A673 (cell line): ENCODE measurements around the gene CCDC191. TPM values are rescaled to one million over a fixed set of nuclear protein-coding genes. Genes with fewer than 3 reads are reported as not detected.

Experiments used
- BruUV-seq: library from RNA; stranded (reverse); fragments of 400-500 nt; replicated peaks from 2 replicates; lab custom pipeline; 2021; lab: Mats Ljungman, UMichigan
- CTCF ChIA-PET: fragments of 300-600 bp; sonication (Branson Sonifier 250); formaldehyde crosslinking; loops from one replicate; lab custom pipeline; 2022; ENCODE audit warnings: antibody characterized with exemption; lab: Charles Lee
- POLR2A ChIA-PET: fragments of 300-600 bp; sonication (Branson Sonifier 250); formaldehyde crosslinking; loops from one replicate; lab custom pipeline; 2022; ENCODE audit warnings: antibody characterized with exemption; ENCODE audit not compliant: low non-redundant PET; lab: Charles Lee
- DNase-seq: peaks from one replicate; pipeline ENCODE4 v3.0.0-alpha.2; 2015; ENCODE audit warnings: low spot score
- H3K27ac ChIP-seq: fragments of 200-600 bp; sonication (generic); 2 replicates; pipeline ENCODE4 v1.5.1; 2016; ENCODE audit warnings: mixed run types, low read depth, mild to moderate bottlenecking, mixed read lengths, antibody characterized with exemption, low read length; ENCODE audit not compliant: poor library complexity, severe bottlenecking
- H3K27me3 ChIP-seq: fragments of 200-600 bp; sonication (generic); replicated peaks from 2 replicates; pipeline ENCODE4 v1.6.1; 2017; ENCODE audit warnings: mixed run types, low read depth, mild to moderate bottlenecking, mixed read lengths, antibody characterized with exemption, low read length; ENCODE audit not compliant: insufficient read depth, poor library complexity
- H3K36me3 ChIP-seq: fragments of 200-600 bp; sonication (generic); 2 replicates; pipeline ENCODE4 v1.6.1; 2016; ENCODE audit warnings: mixed run types, mild to moderate bottlenecking, mixed read lengths, antibody characterized with exemption, low read length; ENCODE audit not compliant: insufficient read depth, poor library complexity, severe bottlenecking
- H3K4me1 ChIP-seq: fragments of 200-600 bp; sonication (generic); 2 replicates; pipeline ENCODE4 v1.6.1; 2017; ENCODE audit warnings: mixed run types, mild to moderate bottlenecking, mixed read lengths, antibody characterized with exemption, low read length; ENCODE audit not compliant: insufficient read depth, poor library complexity, severe bottlenecking
- H3K4me3 ChIP-seq: fragments of 200-600 bp; sonication (generic); 2 replicates; pipeline ENCODE4 v1.5.1; 2016; ENCODE audit warnings: low read depth, mixed run types, mild to moderate bottlenecking, mixed read lengths, low read length; ENCODE audit not compliant: poor library complexity, severe bottlenecking
- H3K9me3 ChIP-seq: fragments of 200-600 bp; sonication (generic); 2 replicates; pipeline ENCODE4 v1.6.1; 2016; ENCODE audit warnings: mixed run types, low read depth, mild to moderate bottlenecking, mixed read lengths, antibody characterized with exemption, low read length; ENCODE audit not compliant: poor library complexity, severe bottlenecking
- EZH2 ChIP-seq: fragments of 200-600 bp; sonication (generic); IDR thresholded peaks from 2 replicates; pipeline ENCODE4 v1.6.1; 2017; ENCODE audit warnings: borderline replicate concordance, low read depth, mild to moderate bottlenecking, mixed read lengths, antibody characterized with exemption, low read length; ENCODE audit not compliant: poor library complexity, severe bottlenecking
- intact Hi-C: fragments of 100-400 bp; cut with micrococcal nuclease; formaldehyde crosslinking; loops from one replicate; pipeline ENCODE4 v1.10.0; 2022; ENCODE audit not compliant: unreplicated experiment
- total RNA-seq: library from RNA; stranded (reverse); gene quantifications from 2 replicates; pipeline ENCODE4 v1.2.3, GENCODE V29; 2021
- TF ChIP-seq, protein P1 (sequence below): fragments of 300-800, 200-600 bp; sonication (generic); conservative IDR thresholded peaks from 2 replicates; pipeline ENCODE4 v1.5.1; 2017; ENCODE audit warnings: low read depth, mild to moderate bottlenecking, antibody characterized with exemption, low read length, moderate library complexity, mixed read lengths

CCDC191 gene
- total RNA-seq, 1 experiment from 2014 or later: 1.1 TPM

- CTCF ChIA-PET: no interaction called here
Observed at GRCh38 chr3:113954091-113954685, 102.1 kb downstream of the CCDC191 start.

DNA sequence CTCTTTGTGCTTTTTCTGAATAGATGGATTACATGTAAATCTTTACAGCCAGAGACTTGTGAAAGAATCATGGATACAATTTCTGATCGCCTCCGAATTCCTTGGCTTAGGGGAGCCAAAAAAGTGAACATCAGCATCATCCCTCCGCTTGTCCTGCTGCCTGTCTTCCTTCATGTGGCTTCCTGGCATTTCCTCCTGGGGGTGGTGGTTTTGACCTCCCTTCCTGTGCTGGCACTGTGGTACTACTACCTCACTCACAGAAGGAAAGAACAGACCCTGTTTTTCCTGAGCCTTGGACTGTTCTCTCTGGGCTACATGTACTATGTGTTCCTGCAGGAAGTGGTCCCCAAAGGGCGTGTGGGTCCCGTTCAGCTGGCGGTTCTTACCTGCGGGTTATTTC, 102.6 kb downstream of the CCDC191 start:
- Histone ChIP-seq H3K9me3 (no peaks in the 10 kb centered on the region), H3K4me1 (no peaks in the 10 kb centered on the region), H3K4me3 (no peak overlapping the region), H3K27ac (no peak overlapping the region), H3K27me3 (peaks cover 19% of the 10 kb centered on the region), H3K36me3 (no peaks in the 10 kb centered on the region)
- intact Hi-C loops: no loop called here
- POLR2A ChIA-PET: no interaction called here
- TF ChIP-seq, protein P1, sequence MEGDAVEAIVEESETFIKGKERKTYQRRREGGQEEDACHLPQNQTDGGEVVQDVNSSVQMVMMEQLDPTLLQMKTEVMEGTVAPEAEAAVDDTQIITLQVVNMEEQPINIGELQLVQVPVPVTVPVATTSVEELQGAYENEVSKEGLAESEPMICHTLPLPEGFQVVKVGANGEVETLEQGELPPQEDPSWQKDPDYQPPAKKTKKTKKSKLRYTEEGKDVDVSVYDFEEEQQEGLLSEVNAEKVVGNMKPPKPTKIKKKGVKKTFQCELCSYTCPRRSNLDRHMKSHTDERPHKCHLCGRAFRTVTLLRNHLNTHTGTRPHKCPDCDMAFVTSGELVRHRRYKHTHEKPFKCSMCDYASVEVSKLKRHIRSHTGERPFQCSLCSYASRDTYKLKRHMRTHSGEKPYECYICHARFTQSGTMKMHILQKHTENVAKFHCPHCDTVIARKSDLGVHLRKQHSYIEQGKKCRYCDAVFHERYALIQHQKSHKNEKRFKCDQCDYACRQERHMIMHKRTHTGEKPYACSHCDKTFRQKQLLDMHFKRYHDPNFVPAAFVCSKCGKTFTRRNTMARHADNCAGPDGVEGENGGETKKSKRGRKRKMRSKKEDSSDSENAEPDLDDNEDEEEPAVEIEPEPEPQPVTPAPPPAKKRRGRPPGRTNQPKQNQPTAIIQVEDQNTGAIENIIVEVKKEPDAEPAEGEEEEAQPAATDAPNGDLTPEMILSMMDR: no peak
- no peak for TF ChIP-seq EZH2
- DNase-seq: peak; percentile 7
- BruUV-seq: no TSS peak
- CTCF ChIA-PET: no interaction called here

More at GRCh38 chr3:113954091-113954685, 102.1 kb downstream of the CCDC191 start:
- POLR2A ChIA-PET: no interaction called here
- H3K9me3 ChIP-seq: no peaks in the 10 kb centered on the region
- H3K27ac ChIP-seq: no peak overlapping the region
- no TSS peak for BruUV-seq
- TF ChIP-seq EZH2: no peak
- TF ChIP-seq, protein P1: no peak
- intact Hi-C loops: no loop called here
- no peaks in the 10 kb centered on the region for H3K4me1 ChIP-seq
- peaks cover 14% of the 10 kb centered on the region for H3K27me3 ChIP-seq
- H3K36me3 ChIP-seq: no peaks in the 10 kb centered on the region
- no peak for DNase-seq
- H3K4me3 ChIP-seq: no peak overlapping the region

DNA sequence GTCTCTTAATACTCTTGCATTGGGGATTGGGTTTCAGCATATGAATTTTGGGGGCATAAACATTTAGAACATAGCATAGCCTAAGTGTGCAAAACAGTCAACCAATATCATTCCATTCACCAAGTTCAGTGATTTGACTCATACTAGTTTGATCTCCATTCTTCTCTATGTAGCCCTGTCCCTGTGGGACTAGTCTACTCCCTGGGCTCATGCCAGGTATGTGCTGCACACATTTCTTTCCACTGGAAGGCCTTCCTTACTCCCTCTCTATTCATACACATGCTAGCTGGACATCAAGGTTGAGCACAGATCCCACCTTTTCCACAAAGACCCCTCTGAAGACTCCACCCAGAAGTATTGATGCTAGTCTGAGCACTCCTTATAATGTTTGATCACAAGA, 103.4 kb downstream of the CCDC191 start:
- Histone ChIP-seq H3K9me3 (no peaks in the 10 kb centered on the region), H3K27me3 (peaks cover 26% of the 10 kb centered on the region), H3K27ac (no peak overlapping the region), H3K36me3 (no peaks in the 10 kb centered on the region), H3K4me1 (no peaks in the 10 kb centered on the region), H3K4me3 (no peak overlapping the region)
- no peak for DNase-seq
- CTCF ChIA-PET: no interaction called here
- TF ChIP-seq, protein P1: no peak
- TF ChIP-seq EZH2: no peak
- intact Hi-C loops: no loop called here
- no TSS peak for BruUV-seq
- POLR2A ChIA-PET: no interaction called here
